SK-N-SH treated with all-trans-retinoic acid at 6 μM for 48 hours (cell line): ENCODE data around the gene CCDC102A.

ENCODE experiments used
- ARNTL ChIP-seq: fragments of 450-650 bp; formaldehyde crosslinking; IDR thresholded peaks from 2 replicates; pipeline ENCODE4 v1.5.0; 2020; ENCODE audit warnings: low read depth, mild to moderate bottlenecking, moderate library complexity, borderline replicate concordance
- CSDC2 ChIP-seq: fragments of 250-450 bp; sonication (Bioruptor Pico); IDR thresholded peaks from 2 replicates; pipeline ENCODE4 v1.5.0; 2020; ENCODE audit warnings: mild to moderate bottlenecking, moderate library complexity
- ESRRG ChIP-seq: fragments of 250-450 bp; sonication (Bioruptor Pico); IDR thresholded peaks from 2 replicates; pipeline ENCODE4 v1.6.1; 2021; ENCODE audit warnings: mild to moderate bottlenecking
- GLIS3 ChIP-seq: fragments of 250-450 bp; sonication (Bioruptor Pico); IDR thresholded peaks from 2 replicates; pipeline ENCODE4 v1.5.0; 2020; ENCODE audit warnings: mild to moderate bottlenecking, moderate library complexity
- ISL1 ChIP-seq: fragments of 250-450 bp; sonication (Bioruptor Pico); IDR thresholded peaks from 2 replicates; pipeline ENCODE4 v2.1.2; 2022; ENCODE audit warnings: mild to moderate bottlenecking, moderate library complexity
- RARB ChIP-seq: fragments of 250-450 bp; sonication (Bioruptor Pico); IDR thresholded peaks from 2 replicates; pipeline ENCODE4 v1.8.0; 2021; ENCODE audit warnings: mild to moderate bottlenecking, moderate library complexity
- TOX ChIP-seq: fragments of 250-450 bp; sonication (Bioruptor Pico); IDR thresholded peaks from 2 replicates; pipeline ENCODE4 v1.8.0; 2021; ENCODE audit warnings: mild to moderate bottlenecking, moderate library complexity, borderline replicate concordance
- ZC3H10 ChIP-seq: fragments of 250-450 bp; sonication (Bioruptor Pico); IDR thresholded peaks from 2 replicates; pipeline ENCODE4 v1.5.1; 2021; ENCODE audit warnings: mild to moderate bottlenecking, moderate library complexity
- ZFP3 ChIP-seq: fragments of 250-450 bp; sonication (Bioruptor Pico); IDR thresholded peaks from 2 replicates; pipeline ENCODE4 v1.5.0; 2020; ENCODE audit warnings: mild to moderate bottlenecking, moderate library complexity
- ZFP30 ChIP-seq: fragments of 450-650 bp; formaldehyde crosslinking; IDR thresholded peaks from 2 replicates; pipeline ENCODE4 v1.5.0; 2022; ENCODE audit warnings: mild to moderate bottlenecking, moderate library complexity
- ZNF70 ChIP-seq: fragments of 450-650 bp; formaldehyde crosslinking; IDR thresholded peaks from 2 replicates; pipeline ENCODE4 v1.5.0; 2020; ENCODE audit warnings: mild to moderate bottlenecking, moderate library complexity
- TF ChIP-seq, protein P1 (sequence below): fragments of 250-450 bp; sonication (Bioruptor Pico); IDR thresholded peaks from 2 replicates; pipeline ENCODE4 v1.5.0; 2020; ENCODE audit warnings: mild to moderate bottlenecking, moderate library complexity
- TF ChIP-seq, protein P2 (sequence below): fragments of 250-450 bp; sonication (Bioruptor Pico); IDR thresholded peaks from 2 replicates; pipeline ENCODE4 v1.8.0; 2020; ENCODE audit warnings: mild to moderate bottlenecking, moderate library complexity, borderline replicate concordance

DNA sequence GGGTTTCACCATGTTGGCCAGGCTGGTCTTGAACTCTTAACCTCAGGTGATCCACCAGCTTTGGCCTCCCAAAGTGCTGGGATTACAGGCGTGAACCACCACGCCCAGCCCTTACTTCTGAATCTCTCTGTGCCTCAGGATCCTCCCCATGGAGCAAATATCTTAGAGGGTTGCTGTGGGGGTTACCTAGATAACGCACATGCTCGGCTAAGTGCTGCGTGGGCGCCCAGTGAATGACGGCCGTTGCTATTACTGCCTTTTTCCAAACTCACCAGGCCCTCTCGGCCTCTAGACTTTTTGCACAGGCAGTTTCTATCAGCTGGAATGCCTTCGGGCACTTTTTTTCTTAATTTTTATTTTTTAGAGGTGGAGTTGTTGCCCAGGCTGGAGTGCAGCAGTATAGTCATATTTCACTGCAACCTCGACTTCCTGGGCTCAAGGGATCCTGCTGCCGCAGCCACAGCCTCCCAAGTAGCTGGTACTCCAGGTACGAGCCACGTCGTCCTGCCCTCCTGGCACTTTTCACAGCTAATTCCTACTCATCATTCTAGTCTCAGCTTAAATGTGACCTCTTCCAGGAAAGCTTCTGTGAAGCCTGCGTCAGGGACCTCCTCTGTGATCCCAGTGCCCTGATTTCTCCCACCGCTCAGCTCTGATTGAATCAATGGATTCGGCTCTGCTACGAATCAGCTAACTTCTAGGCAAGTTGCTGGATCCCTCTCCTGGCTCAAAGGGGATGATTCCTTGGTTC is 8.6 kb downstream of the CCDC102A start:
- no peak for TF ChIP-seq ZNF70 (CRISPR knock-in tag)
- TF ChIP-seq ZC3H10 = no peak
- TF ChIP-seq ISL1 = no peak
- TF ChIP-seq ARNTL (CRISPR knock-in tag) = no peak
- TF ChIP-seq, protein P1, sequence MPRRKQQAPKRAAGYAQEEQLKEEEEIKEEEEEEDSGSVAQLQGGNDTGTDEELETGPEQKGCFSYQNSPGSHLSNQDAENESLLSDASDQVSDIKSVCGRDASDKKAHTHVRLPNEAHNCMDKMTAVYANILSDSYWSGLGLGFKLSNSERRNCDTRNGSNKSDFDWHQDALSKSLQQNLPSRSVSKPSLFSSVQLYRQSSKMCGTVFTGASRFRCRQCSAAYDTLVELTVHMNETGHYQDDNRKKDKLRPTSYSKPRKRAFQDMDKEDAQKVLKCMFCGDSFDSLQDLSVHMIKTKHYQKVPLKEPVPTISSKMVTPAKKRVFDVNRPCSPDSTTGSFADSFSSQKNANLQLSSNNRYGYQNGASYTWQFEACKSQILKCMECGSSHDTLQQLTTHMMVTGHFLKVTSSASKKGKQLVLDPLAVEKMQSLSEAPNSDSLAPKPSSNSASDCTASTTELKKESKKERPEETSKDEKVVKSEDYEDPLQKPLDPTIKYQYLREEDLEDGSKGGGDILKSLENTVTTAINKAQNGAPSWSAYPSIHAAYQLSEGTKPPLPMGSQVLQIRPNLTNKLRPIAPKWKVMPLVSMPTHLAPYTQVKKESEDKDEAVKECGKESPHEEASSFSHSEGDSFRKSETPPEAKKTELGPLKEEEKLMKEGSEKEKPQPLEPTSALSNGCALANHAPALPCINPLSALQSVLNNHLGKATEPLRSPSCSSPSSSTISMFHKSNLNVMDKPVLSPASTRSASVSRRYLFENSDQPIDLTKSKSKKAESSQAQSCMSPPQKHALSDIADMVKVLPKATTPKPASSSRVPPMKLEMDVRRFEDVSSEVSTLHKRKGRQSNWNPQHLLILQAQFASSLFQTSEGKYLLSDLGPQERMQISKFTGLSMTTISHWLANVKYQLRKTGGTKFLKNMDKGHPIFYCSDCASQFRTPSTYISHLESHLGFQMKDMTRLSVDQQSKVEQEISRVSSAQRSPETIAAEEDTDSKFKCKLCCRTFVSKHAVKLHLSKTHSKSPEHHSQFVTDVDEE = no peak
- TF ChIP-seq RARB (CRISPR knock-in tag) = no peak
- no peak for TF ChIP-seq ESRRG (CRISPR knock-in tag)
- no peak for TF ChIP-seq CSDC2 (CRISPR knock-in tag)
- TF ChIP-seq ZFP3 (CRISPR knock-in tag) = no peak
- TF ChIP-seq, protein P2, sequence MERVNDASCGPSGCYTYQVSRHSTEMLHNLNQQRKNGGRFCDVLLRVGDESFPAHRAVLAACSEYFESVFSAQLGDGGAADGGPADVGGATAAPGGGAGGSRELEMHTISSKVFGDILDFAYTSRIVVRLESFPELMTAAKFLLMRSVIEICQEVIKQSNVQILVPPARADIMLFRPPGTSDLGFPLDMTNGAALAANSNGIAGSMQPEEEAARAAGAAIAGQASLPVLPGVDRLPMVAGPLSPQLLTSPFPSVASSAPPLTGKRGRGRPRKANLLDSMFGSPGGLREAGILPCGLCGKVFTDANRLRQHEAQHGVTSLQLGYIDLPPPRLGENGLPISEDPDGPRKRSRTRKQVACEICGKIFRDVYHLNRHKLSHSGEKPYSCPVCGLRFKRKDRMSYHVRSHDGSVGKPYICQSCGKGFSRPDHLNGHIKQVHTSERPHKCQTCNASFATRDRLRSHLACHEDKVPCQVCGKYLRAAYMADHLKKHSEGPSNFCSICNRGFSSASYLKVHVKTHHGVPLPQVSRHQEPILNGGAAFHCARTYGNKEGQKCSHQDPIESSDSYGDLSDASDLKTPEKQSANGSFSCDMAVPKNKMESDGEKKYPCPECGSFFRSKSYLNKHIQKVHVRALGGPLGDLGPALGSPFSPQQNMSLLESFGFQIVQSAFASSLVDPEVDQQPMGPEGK (CRISPR knock-in tag) = no peak
- TF ChIP-seq TOX (CRISPR knock-in tag) = no peak
- no peak for TF ChIP-seq ZFP30 (CRISPR knock-in tag)
- no peak for TF ChIP-seq GLIS3 (CRISPR knock-in tag)
